DOHH2 (cell line): ENCODE results near the gene NOD2.

Experiments used
- H3F3A ChIP-seq: fragments of 200-600 bp; sonication (generic), shearing (Covaris generic); 2 replicates; pipeline ENCODE4 v1.6.0; 2016; ENCODE audit warnings: antibody characterized with exemption, mild to moderate bottlenecking; ENCODE audit not compliant: control insufficient read depth, insufficient read depth
- H3K27ac ChIP-seq: fragments of 200-600 bp; sonication (generic); 2 replicates; pipeline ENCODE4 v1.5.1; 2014; ENCODE audit warnings: low read depth, mild to moderate bottlenecking, low read length, moderate library complexity
- H3K27me3 ChIP-seq: fragments of 200-600 bp; sonication (generic); 2 replicates; pipeline ENCODE4 v1.6.1; 2014; ENCODE audit warnings: mild to moderate bottlenecking, low read length, mixed read lengths; ENCODE audit not compliant: control insufficient read depth
- H3K36me3 ChIP-seq: fragments of 200-600 bp; sonication (generic); 2 replicates; pipeline ENCODE4 v1.6.1; 2014; ENCODE audit warnings: mild to moderate bottlenecking, low read length, moderate library complexity, mixed read lengths; ENCODE audit not compliant: control insufficient read depth
- H3K4me1 ChIP-seq: fragments of 200-600 bp; sonication (generic); 2 replicates; pipeline ENCODE4 v1.6.1; 2014; ENCODE audit warnings: mild to moderate bottlenecking, low read length, mixed read lengths; ENCODE audit not compliant: control insufficient read depth
- H3K4me2 ChIP-seq: fragments of 200-600 bp; sonication (generic); 2 replicates; pipeline ENCODE4 v1.6.0; 2014; ENCODE audit warnings: mild to moderate bottlenecking, low read length, moderate library complexity
- H3K4me3 ChIP-seq: fragments of 200-600 bp; sonication (generic); 2 replicates; pipeline ENCODE4 v1.5.1; 2014; ENCODE audit warnings: mild to moderate bottlenecking, low read length, mixed read lengths
- H3K79me2 ChIP-seq: fragments of 200-600 bp; sonication (generic); 2 replicates; pipeline ENCODE4 v1.6.1; 2014; ENCODE audit warnings: mild to moderate bottlenecking, low read length, mixed read lengths; ENCODE audit not compliant: control insufficient read depth
- H3K9me2 ChIP-seq: fragments of 200-600 bp; sonication (generic); replicated peaks from 2 replicates; pipeline ENCODE4 v1.6.1; 2014; ENCODE audit warnings: mild to moderate bottlenecking, low read length, mixed read lengths; ENCODE audit not compliant: control insufficient read depth
- H3K9me3 ChIP-seq: fragments of 200-600 bp; sonication (generic); 2 replicates; pipeline ENCODE4 v1.6.1; 2014; ENCODE audit warnings: antibody characterized with exemption, low read length, mixed read lengths; ENCODE audit not compliant: control insufficient read depth, insufficient read depth
- H4K20me1 ChIP-seq: fragments of 200-600 bp; sonication (generic); 2 replicates; pipeline ENCODE4 v1.6.0; 2014; ENCODE audit warnings: low read depth, mild to moderate bottlenecking, antibody characterized with exemption, low read length, moderate library complexity; ENCODE audit not compliant: control insufficient read depth, insufficient read depth
- CTCF ChIP-seq: fragments of 200-600 bp; sonication (generic); IDR thresholded peaks from one replicate; pipeline ENCODE4 v1.5.1; 2014; ENCODE audit warnings: antibody characterized with exemption, mild to moderate bottlenecking, low read depth, low read length; ENCODE audit not compliant: poor library complexity, severe bottlenecking
- EZH2phosphoT487 ChIP-seq: fragments of 200-600 bp; sonication (generic); IDR thresholded peaks from 2 replicates; pipeline ENCODE4 v1.6.1; 2017; ENCODE audit warnings: borderline replicate concordance, mild to moderate bottlenecking, antibody characterized with exemption, low read length, moderate library complexity, mixed read lengths

The NOD2 gene

GRCh38 chr16:50711862-50712559, 18.6 kb downstream of the NOD2 start:
- Histone ChIP-seq H3K9me3 (no peaks in the 10 kb centered on the region), H3K9me2 (no peaks in the 10 kb centered on the region), H3K36me3 (no peaks in the 10 kb centered on the region), H3K79me2 (no peaks in the 10 kb centered on the region), H3K27ac (no peak overlapping the region), H3K27me3 (no peaks in the 10 kb centered on the region), H3K4me3 (no peak overlapping the region), H4K20me1 (no peaks in the 10 kb centered on the region), H3F3A (no peaks in the 10 kb centered on the region), H3K4me1 (no peaks in the 10 kb centered on the region), H3K4me2 (no peak overlapping the region)
- TF ChIP-seq EZH2phosphoT487 (no peak), CTCF (no peak)

- H3K36me3 ChIP-seq: no peaks in the 10 kb centered on the region
- H3K4me3 ChIP-seq: no peak overlapping the region
- H3K27ac ChIP-seq: no peak overlapping the region
- H3K4me1 ChIP-seq: no peaks in the 10 kb centered on the region
- H4K20me1 ChIP-seq: no peaks in the 10 kb centered on the region
- H3K9me2 ChIP-seq: no peaks in the 10 kb centered on the region
- H3F3A ChIP-seq: no peaks in the 10 kb centered on the region
- TF ChIP-seq CTCF (no peak), EZH2phosphoT487 (no peak)
- no peaks in the 10 kb centered on the region for H3K27me3 ChIP-seq
- no peaks in the 10 kb centered on the region for H3K79me2 ChIP-seq
- H3K4me2 ChIP-seq: no peak overlapping the region
- H3K9me3 ChIP-seq: no peaks in the 10 kb centered on the region
These were observed 19.1 kb downstream of the NOD2 start for GRCh38 chr16:50712560-50712898.

GRCh38 chr16:50712956-50713355, 19.6 kb downstream of the NOD2 start:
- H3K9me2 ChIP-seq: no peaks in the 10 kb centered on the region
- no peak overlapping the region for H3K4me3 ChIP-seq
- no peaks in the 10 kb centered on the region for H3K9me3 ChIP-seq
- H3K4me1 ChIP-seq: no peaks in the 10 kb centered on the region
- no peak overlapping the region for H3K27ac ChIP-seq
- no peaks in the 10 kb centered on the region for H3F3A ChIP-seq
- H3K27me3 ChIP-seq: no peaks in the 10 kb centered on the region
- H3K4me2 ChIP-seq: no peak overlapping the region
- H3K36me3 ChIP-seq: no peaks in the 10 kb centered on the region
- H4K20me1 ChIP-seq: no peaks in the 10 kb centered on the region
- H3K79me2 ChIP-seq: no peaks in the 10 kb centered on the region
- TF ChIP-seq EZH2phosphoT487 (no peak), CTCF (no peak)

- no peaks in the 10 kb centered on the region for H3K27me3 ChIP-seq
- TF ChIP-seq CTCF: no peak
- no peaks in the 10 kb centered on the region for H3K79me2 ChIP-seq
- H3K4me3 ChIP-seq: no peak overlapping the region
- no peaks in the 10 kb centered on the region for H4K20me1 ChIP-seq
- no peaks in the 10 kb centered on the region for H3K36me3 ChIP-seq
- H3K27ac ChIP-seq: no peak overlapping the region
- no peaks in the 10 kb centered on the region for H3K4me1 ChIP-seq
- H3K4me2 ChIP-seq: no peak overlapping the region
- no peaks in the 10 kb centered on the region for H3F3A ChIP-seq
- H3K9me2 ChIP-seq: no peaks in the 10 kb centered on the region
- no peaks in the 10 kb centered on the region for H3K9me3 ChIP-seq
These were observed 23.7 kb downstream of the NOD2 start for GRCh38 chr16:50717091-50717490.
